ENCODE results near the gene TP73.

The TP73 gene

GRCh38 chr1:3783651-3784474 is 131.5 kb downstream of the TP73 start:
- DNase-seq (ENCODE audit: low spot score) = no peak

DNA sequence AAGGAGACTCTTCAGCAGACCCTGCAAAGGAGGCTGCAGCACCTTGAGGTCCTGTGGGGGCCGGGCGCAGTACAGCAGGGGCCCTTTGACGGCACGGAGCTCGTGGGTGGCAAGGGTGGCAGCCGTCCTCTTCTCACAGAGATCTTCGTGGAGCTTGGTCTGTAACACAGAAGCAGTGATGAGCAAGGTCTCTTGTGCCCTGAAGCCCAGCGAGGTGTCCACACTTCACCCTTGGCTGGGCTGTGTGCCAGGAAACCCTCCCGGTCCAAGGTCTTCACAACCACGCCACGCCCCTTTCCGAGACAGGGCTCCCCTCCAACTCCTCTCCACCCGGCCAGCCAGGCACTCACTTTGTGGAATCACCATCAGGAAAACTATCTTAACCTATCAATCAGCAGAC is 132.7 kb downstream of the TP73 start:
- DNase-seq (ENCODE audit: low spot score) = no peak

DNA sequence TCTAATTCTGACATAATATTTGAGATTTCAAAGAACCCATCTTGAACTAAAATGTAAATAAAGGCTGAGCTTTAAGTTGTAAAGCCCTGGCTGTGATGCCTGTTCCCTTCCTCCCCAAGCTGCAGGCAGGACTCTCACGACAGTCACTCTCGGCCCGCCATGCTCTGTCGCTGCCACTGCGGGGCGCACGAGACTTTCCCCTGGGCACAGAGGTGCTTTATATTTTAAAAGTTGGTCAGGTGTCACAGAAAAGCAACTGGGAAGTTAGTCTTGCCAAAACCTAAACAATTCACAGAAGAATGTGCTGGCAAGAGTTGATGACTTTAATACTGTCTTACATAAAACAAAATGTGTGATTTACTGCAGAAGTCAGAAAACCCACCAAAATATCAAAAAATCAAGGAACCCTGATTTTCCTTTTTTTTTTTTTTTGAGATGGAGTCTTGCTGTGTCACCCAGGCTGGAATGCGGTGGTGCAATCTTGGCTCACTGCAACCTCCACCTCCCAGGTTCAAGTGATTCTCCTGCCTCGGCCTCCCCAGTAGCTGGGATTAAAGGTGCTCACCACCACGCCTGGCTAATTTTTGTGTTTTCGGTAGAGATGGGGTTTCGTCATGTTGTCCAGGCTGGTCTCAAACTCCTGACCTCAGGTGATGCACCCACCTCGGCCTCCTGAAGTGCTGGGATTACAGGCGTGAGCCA is 133.3 kb downstream of the TP73 start:
- no peak for DNase-seq (ENCODE audit: low spot score)
